T-helper 2 cell treated with Interferon-gamma antibody and Interleukin-4, amounts not matched to agents 100 ng/mL and 5 ng/mL, for 36 hours (primary cell): ENCODE data around the gene ELAVL4. TPM values are rescaled to one million over a fixed set of nuclear protein-coding genes. Genes with fewer than 3 reads are reported as not detected.

Experiments
- intact Hi-C: fragments of 100-400 bp; cut with micrococcal nuclease; formaldehyde crosslinking; loops from one replicate; pipeline ENCODE4 v1.15.1; 2023
- total RNA-seq: library from RNA; stranded (reverse); gene quantifications from 2 replicates; pipeline ENCODE4 v1.2.3, GENCODE V29; 2022

Gene ELAVL4
- total RNA-seq, result not detected in 2 replicates

- intact Hi-C loops, result no loop called here
Measured at GRCh38 chr1:50108497-50109059, at the start of gene ELAVL4. Gene ELAVL4, plus strand, starts transcription at chr1:50108920. Its CDS starts 270 bp downstream, at chr1:50109190.

- intact Hi-C loops, result no loop called here
Measured at GRCh38 chr1:50060279-50060678, 48.4 kb upstream of the ELAVL4 start.

- intact Hi-C loops, result no loop called here
Measured at GRCh38 chr1:50066806-50067205, 41.9 kb upstream of the ELAVL4 start.

GRCh38 chr1:50074931-50075330 lies 33.8 kb upstream of the ELAVL4 start:
- intact Hi-C loops, result no loop called here

- intact Hi-C loops, result no loop called here
Measured at GRCh38 chr1:50077273-50077672, 31.4 kb upstream of the ELAVL4 start.

- intact Hi-C loops, result no loop called here
Measured at GRCh38 chr1:50080904-50081586, 27.7 kb upstream of the ELAVL4 start.

- intact Hi-C loops, result no loop called here
Measured at GRCh38 chr1:50084389-50084788, 24.3 kb upstream of the ELAVL4 start.

GRCh38 chr1:50091068-50091467 lies 17.7 kb upstream of the ELAVL4 start:
- intact Hi-C loops, result no loop called here

- intact Hi-C loops, result no loop called here
Measured at GRCh38 chr1:50095716-50096115, 13.0 kb upstream of the ELAVL4 start.

- intact Hi-C loops, result no loop called here
Measured at GRCh38 chr1:50097021-50097679, 11.6 kb upstream of the ELAVL4 start.

- intact Hi-C loops, result no loop called here
Measured at GRCh38 chr1:50097791-50098190, 10.9 kb upstream of the ELAVL4 start.

- intact Hi-C loops, result no loop called here
Measured at GRCh38 chr1:50098591-50099021, 10.1 kb upstream of the ELAVL4 start.

GRCh38 chr1:50099654-50100053 lies 9.1 kb upstream of the ELAVL4 start:
- intact Hi-C loops, result no loop called here

GRCh38 chr1:50103615-50104081 lies 5.1 kb upstream of the ELAVL4 start:
- intact Hi-C loops, result no loop called here

GRCh38 chr1:50105433-50105832 lies 3.3 kb upstream of the ELAVL4 start:
- intact Hi-C loops, result no loop called here

GRCh38 chr1:50106095-50106761 lies 2.5 kb upstream of the ELAVL4 start:
- intact Hi-C loops, result no loop called here

- intact Hi-C loops, result no loop called here
Measured at GRCh38 chr1:50109116-50109515, 396 bp downstream of the ELAVL4 start.

- intact Hi-C loops, result no loop called here
Measured at GRCh38 chr1:50109647-50110075, 941 bp downstream of the ELAVL4 start.

- intact Hi-C loops, result no loop called here
Measured at GRCh38 chr1:50110151-50110550, 1.4 kb downstream of the ELAVL4 start.

GRCh38 chr1:50110656-50111055 lies 1.9 kb downstream of the ELAVL4 start:
- intact Hi-C loops, result no loop called here

GRCh38 chr1:50111503-50111902 lies 2.8 kb downstream of the ELAVL4 start:
- intact Hi-C loops, result no loop called here

- intact Hi-C loops, result no loop called here
Measured at GRCh38 chr1:50112193-50112592, 3.5 kb downstream of the ELAVL4 start.
